Psoas muscle (tissue), 8 donors: ENCODE data around the gene LHX3. TPM values are rescaled to one million over a fixed set of nuclear protein-coding genes. Genes with fewer than 3 reads are reported as not detected.

Experiments used
- ATAC-seq, 4 donors: fragments of 200-7000 bp; cut with Tn5 transposase; one replicate each; pipeline ENCODE4 v1.9.1; 2020; ENCODE audit warnings: moderate library complexity in 3 of 4, mild to moderate bottlenecking in 2 of 4
- DNase-seq, 2 donors: peaks; one replicate each; pipeline ENCODE4 v3.0.0-alpha.2; 2020
- H3K27ac ChIP-seq: fragments of 200-600 bp; one replicate; pipeline ENCODE4 v1.8.0; 2022
- H3K27me3 ChIP-seq, 3 donors: fragments of 200-600 bp in 1 of 3; one replicate each; pipeline versions ENCODE4 v1.6.1 to v1.8.0; 2013 to 2022; ENCODE audit warnings: low read length in 2 of 3, mild to moderate bottlenecking in 2 of 3, moderate library complexity in 1 of 3; ENCODE audit not compliant: insufficient read depth in 3 of 3
- H3K36me3 ChIP-seq, 2 donors: fragments of 200-600 bp in 1 of 2; one replicate each; pipeline versions ENCODE4 v1.6.1 to v1.8.0; 2013 to 2022; ENCODE audit warnings: low read depth in 1 of 2, mild to moderate bottlenecking in 1 of 2, moderate library complexity in 1 of 2; ENCODE audit not compliant: insufficient read depth in 1 of 2
- H3K4me1 ChIP-seq: fragments of 200-600 bp; one replicate; pipeline ENCODE4 v1.8.0; 2022
- H3K4me3 ChIP-seq: fragments of 200-600 bp; one replicate; pipeline ENCODE4 v1.8.0; 2022; ENCODE audit warnings: mild to moderate bottlenecking
- H3K9me3 ChIP-seq: fragments of 200-600 bp; one replicate; pipeline ENCODE4 v1.8.0; 2022
- WGBS, 3 donors: extraction: QIAGEN DNeasy Blood & Tissue Kit; methylation state at CpG; one replicate each; pipeline versions ENCODE4 v1.1.6 to v1.1.7; 2013; 5-methylcytosine and 5-hydroxymethylcytosine counted together
- intact Hi-C, 2 donors: fragments of 100-400 bp; cut with DNase I; formaldehyde crosslinking; loops; one replicate each; pipeline versions ENCODE4 v1.11.0 to v1.14.2; 2022
- polyA plus RNA-seq, 3 donors: library from polyadenylated mRNA; stranded (reverse); fragments of 200-250 nt; gene quantifications; one replicate each; pipeline ENCODE4 v1.2.3, GENCODE V29; 2013
- total RNA-seq, 4 donors: library from RNA; stranded (reverse); fragmentation: NEBNext Ultra II Directional in 2 of 4; extraction: Animal tissue kit (Norgen Biotek cat#: 25700) in 2 of 4; gene quantifications; one replicate each; pipeline versions ENCODE4 v1.2.1 to v1.2.4, GENCODE V29; 2021 to 2023
- TF ChIP-seq, protein P1 (sequence below): fragments of 200-600 bp; IDR thresholded peaks from one replicate; pipeline ENCODE4 v1.8.0; 2022; ENCODE audit warnings: antibody characterized with exemption
- donor health status: healthy with polysubstance abuse.
- donor health status: DM: no; HTN: no; CAD: no; lungs with moderate emphysema.
- donor health status: Bipolar disorder and iron deficiency.
- donor health status: healthy.
- donor health status: DM: yes; HTN: yes; CAD: no.
- donor health status: DM: no; HTN: no; CAD: no.
- donor health status: DM: no; HTN: no; CAD: no.
- donor health status: DM: yes; HTN: yes; CAD: no.

The LHX3 gene
- total and polyA plus RNA-seq, 7 donors = not detected

DNA sequence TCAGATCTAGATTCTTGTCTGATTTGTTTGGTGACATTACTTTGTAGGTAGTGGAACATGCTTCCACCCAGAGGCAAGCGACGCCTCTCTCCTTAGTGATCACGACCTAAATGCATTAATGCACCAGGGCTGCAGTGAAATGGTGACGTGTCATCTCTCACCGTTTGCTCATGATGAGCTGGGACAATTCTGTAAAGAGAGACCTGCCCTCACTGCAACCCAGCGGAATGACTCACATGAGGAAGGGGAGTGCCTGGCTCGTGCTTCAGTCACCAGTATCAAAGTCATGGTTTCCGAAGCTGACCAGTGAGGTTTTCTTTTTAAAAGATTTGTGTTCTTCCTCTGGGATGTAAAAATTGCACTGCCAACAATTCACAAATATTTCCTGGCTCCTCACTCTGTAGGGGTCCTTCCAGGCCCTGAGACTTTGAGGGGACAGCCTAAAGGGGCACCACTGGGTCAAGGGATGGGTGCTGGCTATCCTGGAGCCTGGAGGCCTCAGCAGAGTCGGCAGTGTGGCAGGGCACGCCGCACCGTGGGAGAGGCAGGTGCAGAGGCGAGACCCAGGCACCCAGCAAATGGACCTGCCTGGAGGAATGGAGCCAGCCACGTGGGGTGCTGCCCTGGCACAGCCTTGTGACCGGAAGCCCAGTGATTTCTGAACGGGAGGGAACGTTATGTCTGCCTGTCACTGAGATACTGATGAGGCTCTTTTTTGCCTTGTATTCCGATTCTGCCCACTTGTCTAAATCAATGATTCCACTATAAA lies 23.4 kb upstream of the LHX3 start:
- intact Hi-C loops = no loop called here
- 69 to 81% (median 72%) methylated on average over 18 of the region's 18 CpGs for whole genome bisulfite sequencing, 3 donors

DNA sequence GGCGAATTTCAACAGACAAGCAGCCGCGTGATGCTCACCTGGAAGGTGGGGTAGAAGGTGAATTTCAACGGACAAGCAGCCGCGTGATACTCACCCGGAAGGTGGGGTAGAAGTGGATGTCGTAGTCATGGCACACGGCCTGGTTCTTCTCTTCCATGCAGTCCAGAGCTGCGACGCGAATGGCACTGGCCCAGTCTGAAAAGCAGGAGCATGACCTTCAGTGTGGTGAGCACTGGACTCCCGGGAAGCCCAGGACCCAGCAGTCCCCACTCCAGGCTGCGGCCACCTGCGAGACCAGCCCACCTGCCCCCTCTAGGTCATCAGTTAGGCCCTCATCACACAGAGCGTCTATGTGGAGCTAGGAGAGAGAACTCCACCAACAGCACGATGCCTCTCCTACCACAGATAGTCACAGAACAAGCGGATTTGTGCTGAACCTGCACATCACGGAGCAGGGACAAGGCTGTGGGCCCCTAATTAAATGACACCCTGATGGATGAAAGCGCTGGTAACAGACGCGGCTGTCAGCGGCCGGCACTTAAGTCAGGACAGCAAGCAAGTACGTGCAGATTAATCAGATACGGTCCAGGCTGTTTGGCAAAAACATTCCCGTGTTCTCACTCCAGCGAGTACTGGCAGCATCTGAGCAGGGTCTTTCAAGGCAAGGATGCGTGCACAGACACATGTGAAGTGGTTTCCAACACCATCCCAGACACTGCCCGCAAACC lies 21.9 kb upstream of the LHX3 start:
- Histone ChIP-seq H3K9me3 (no peaks in the 10 kb centered on the region), H3K4me1 (no peaks in the 10 kb centered on the region), H3K27ac (no peak overlapping the region), H3K4me3 (no peak overlapping the region), H3K36me3 (peaks cover 0 to 39% of the 10 kb centered on the region in 2 donors), H3K27me3 (no peaks in the 10 kb centered on the region)
- no peak for DNase-seq
- ATAC-seq = no peak
- WGBS, 3 donors = 83 to 92% (median 84%) methylated on average over 30 of the region's 30 CpGs
- TF ChIP-seq, protein P1, sequence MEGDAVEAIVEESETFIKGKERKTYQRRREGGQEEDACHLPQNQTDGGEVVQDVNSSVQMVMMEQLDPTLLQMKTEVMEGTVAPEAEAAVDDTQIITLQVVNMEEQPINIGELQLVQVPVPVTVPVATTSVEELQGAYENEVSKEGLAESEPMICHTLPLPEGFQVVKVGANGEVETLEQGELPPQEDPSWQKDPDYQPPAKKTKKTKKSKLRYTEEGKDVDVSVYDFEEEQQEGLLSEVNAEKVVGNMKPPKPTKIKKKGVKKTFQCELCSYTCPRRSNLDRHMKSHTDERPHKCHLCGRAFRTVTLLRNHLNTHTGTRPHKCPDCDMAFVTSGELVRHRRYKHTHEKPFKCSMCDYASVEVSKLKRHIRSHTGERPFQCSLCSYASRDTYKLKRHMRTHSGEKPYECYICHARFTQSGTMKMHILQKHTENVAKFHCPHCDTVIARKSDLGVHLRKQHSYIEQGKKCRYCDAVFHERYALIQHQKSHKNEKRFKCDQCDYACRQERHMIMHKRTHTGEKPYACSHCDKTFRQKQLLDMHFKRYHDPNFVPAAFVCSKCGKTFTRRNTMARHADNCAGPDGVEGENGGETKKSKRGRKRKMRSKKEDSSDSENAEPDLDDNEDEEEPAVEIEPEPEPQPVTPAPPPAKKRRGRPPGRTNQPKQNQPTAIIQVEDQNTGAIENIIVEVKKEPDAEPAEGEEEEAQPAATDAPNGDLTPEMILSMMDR = no peak
- intact Hi-C loops = no loop called here

More for the DNA sequence above, 23.4 kb upstream of the LHX3 start:
- TF ChIP-seq, protein P1 = no peak
- Histone ChIP-seq H3K9me3 (no peaks in the 10 kb centered on the region), H3K4me3 (no peak overlapping the region), H3K4me1 (no peaks in the 10 kb centered on the region), H3K27me3 (no peaks in the 10 kb centered on the region), H3K27ac (no peak overlapping the region), H3K36me3 (peaks cover 0 to 27% of the 10 kb centered on the region in 2 donors)
- DNase-seq = no peak
- ATAC-seq = peak in 1 of 4 donors; percentile 26

DNA sequence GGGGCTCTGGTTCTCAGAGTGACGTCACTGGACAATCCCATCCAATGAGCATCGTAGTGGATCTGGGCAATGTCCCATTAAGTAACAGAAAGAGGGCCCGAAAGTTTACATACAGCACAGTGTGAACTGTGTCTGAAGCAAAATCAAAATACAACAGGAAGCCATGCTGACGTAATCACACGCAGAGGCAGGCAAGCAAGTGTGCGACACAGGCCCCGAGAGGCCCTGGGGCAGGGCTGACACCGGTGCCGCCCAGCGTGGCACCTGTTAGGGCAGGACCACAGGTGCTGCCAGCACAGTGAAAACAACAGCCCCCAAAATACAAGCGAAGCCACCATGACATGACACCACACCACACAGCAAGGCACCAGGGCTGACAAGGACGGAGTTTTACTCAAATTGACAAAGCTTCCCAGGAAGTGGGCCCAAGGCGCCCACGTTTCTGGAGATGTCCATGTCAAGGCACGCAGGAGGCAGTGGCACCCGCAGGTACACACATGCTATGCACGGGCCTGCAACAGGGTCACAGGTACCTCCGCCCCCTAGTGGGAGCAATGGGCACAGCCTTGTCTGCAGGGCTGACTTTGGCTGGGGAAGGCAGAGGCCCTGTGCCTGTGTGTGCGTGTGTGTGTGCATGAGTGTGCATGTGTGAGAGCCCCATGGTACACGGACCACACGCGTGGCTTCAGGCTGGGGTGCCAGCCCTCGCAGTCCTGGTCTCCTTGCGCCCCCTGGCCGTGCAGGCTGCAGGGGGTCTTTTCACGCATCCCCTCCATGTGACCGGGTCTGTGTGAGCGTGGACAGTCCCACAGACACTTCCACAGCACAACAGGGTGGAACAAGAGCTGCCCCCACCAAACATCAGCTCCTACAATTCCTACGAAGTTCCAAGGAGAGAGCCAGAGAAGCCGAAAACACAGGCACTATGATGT lies 21.1 kb upstream of the LHX3 start:
- no peak overlapping the region for H3K27ac ChIP-seq
- H3K4me3 ChIP-seq = no peak overlapping the region
- DNase-seq = peak in 1 of 2 donors; percentile 41
- no peaks in the 10 kb centered on the region for H3K9me3 ChIP-seq
- ATAC-seq = peak; percentile 47 to 67 (median 60)
- H3K4me1 ChIP-seq = no peaks in the 10 kb centered on the region
- WGBS, 3 donors = 82 to 83% (median 83%) methylated on average over 30 of the region's 30 CpGs
- peaks cover 0 to 41% of the 10 kb centered on the region in 2 donors for H3K36me3 ChIP-seq
- no peaks in the 10 kb centered on the region for H3K27me3 ChIP-seq
- intact Hi-C loops = no loop called here
- TF ChIP-seq, protein P1 = peak; percentile 51

DNA sequence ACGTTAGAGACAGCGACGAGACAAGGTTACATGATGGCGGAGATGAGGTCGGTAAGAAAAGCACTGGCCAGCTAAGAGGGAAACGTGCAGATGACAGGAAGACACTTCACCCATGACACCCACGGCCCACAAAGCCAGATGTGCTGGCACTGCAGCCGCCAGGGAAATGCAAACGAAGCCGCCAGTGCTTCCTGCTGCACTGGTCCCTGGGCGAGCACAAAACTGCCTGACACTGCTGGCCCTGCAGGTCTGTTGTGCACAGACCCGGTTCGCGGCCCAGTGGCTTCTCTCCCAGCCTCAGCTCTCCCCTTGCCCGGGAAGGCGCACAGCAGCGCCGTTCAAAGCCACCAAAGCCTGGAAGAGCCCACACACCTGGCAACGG lies 20.4 kb upstream of the LHX3 start:
- TF ChIP-seq, protein P1 = no peak
- no peaks in the 10 kb centered on the region for H3K9me3 ChIP-seq
- H3K27me3 ChIP-seq = no peaks in the 10 kb centered on the region
- ATAC-seq (no peak), DNase-seq (no peak)
- no peak overlapping the region for H3K4me3 ChIP-seq
- intact Hi-C loops = no loop called here
- peaks cover 0 to 43% of the 10 kb centered on the region in 2 donors for H3K36me3 ChIP-seq
- WGBS, 3 donors = 84 to 89% (median 87%) methylated on average over 19 of the region's 19 CpGs
- H3K27ac ChIP-seq = no peak overlapping the region
- no peaks in the 10 kb centered on the region for H3K4me1 ChIP-seq
